IMR-90 (cell line): ENCODE measurements around the gene CGNL1. TPM values are rescaled to one million over a fixed set of nuclear protein-coding genes. Genes with fewer than 3 reads are reported as not detected.

ENCODE experiments used
- ATAC-seq: fragments of 200-7000 bp; cut with Tn5 transposase; 2 replicates; pipeline ENCODE4 v1.9.1; 2020; ENCODE audit warnings: low read depth, mild to moderate bottlenecking, moderate library complexity
- BruUV-seq: library from RNA; stranded (reverse); fragments of 400-500 nt; replicated peaks from 2 replicates; lab custom pipeline; 2021; lab: Mats Ljungman, UMichigan
- CTCF ChIA-PET: fragments of 300-600 bp; formaldehyde crosslinking; extraction: SDS; loops from one replicate; lab custom pipeline; 2021; ENCODE audit warnings: antibody characterized with exemption; lab: Yijun Ruan, JAX
- POLR2A ChIA-PET: fragments of 300-600 bp; sonication (Branson Sonifier 250); formaldehyde crosslinking; loops from one replicate; lab custom pipeline; 2022; ENCODE audit warnings: antibody characterized with exemption; ENCODE audit not compliant: unreplicated experiment; lab: Charles Lee
- DNase-seq: peaks from one replicate; pipeline ENCODE4 v3.0.0; 2013
- H2AFZ ChIP-seq: replicated peaks from 2 replicates; pipeline ENCODE3; 2013; ENCODE audit warnings: low read length, mild to moderate bottlenecking; ENCODE audit not compliant: poor library complexity
- H2AK5ac ChIP-seq: 2 replicates; pipeline ENCODE4 v1.6.1; 2013; ENCODE audit warnings: low read depth, low read length, inconsistent platforms
- H2AK9ac ChIP-seq: replicated peaks from 2 replicates; pipeline ENCODE3; 2013; ENCODE audit warnings: mild to moderate bottlenecking, low read depth, low read length, moderate library complexity; ENCODE audit not compliant: poor library complexity
- H2BK120ac ChIP-seq: 2 replicates; pipeline ENCODE4 v1.6.1; 2013; ENCODE audit warnings: low read depth, low read length, inconsistent platforms
- H2BK15ac ChIP-seq: 3 replicates; pipeline ENCODE4 v1.6.1; 2013; ENCODE audit warnings: low read depth, low read length, inconsistent platforms
- H2BK20ac ChIP-seq: 2 replicates; pipeline ENCODE4 v1.6.1; 2013; ENCODE audit warnings: low read depth, mild to moderate bottlenecking, inconsistent platforms, low read length, moderate library complexity
- H2BK5ac ChIP-seq: 2 replicates; pipeline ENCODE4 v1.6.1; 2013; ENCODE audit warnings: mild to moderate bottlenecking, low read depth, low read length, inconsistent platforms; ENCODE audit not compliant: poor library complexity, severe bottlenecking
- H3K14ac ChIP-seq: replicated peaks from 2 replicates; pipeline ENCODE4 v1.6.1; 2013; ENCODE audit warnings: low read depth, low read length, inconsistent platforms
- H3K18ac ChIP-seq: 2 replicates; pipeline ENCODE4 v1.6.1; 2013; ENCODE audit warnings: low read depth, low read length, control low read depth
- H3K23ac ChIP-seq: 2 replicates; pipeline ENCODE4 v1.6.1; 2013; ENCODE audit warnings: low read depth, low read length, inconsistent platforms
- H3K27ac ChIP-seq: 2 replicates; pipeline ENCODE4 v1.5.1; 2013; ENCODE audit warnings: mild to moderate bottlenecking, control low read depth, low read length; ENCODE audit not compliant: insufficient read depth
- H3K27me3 ChIP-seq: 2 replicates; pipeline ENCODE4 v1.6.1; 2013; ENCODE audit warnings: low read length; ENCODE audit not compliant: control insufficient read depth, insufficient read depth
- H3K36me3 ChIP-seq: 2 replicates; pipeline ENCODE4 v1.6.1; 2013; ENCODE audit warnings: low read length, mixed read lengths; ENCODE audit not compliant: control insufficient read depth, insufficient read depth
- H3K4ac ChIP-seq: 2 replicates; pipeline ENCODE4 v1.6.1; 2013; ENCODE audit warnings: low read depth, low read length, inconsistent platforms
- H3K4me1 ChIP-seq: 2 replicates; pipeline ENCODE4 v1.6.1; 2013; ENCODE audit warnings: low read length, mixed read lengths; ENCODE audit not compliant: control insufficient read depth, insufficient read depth
- H3K4me2 ChIP-seq: 2 replicates; pipeline ENCODE4 v1.6.1; 2013; ENCODE audit warnings: low read depth, mild to moderate bottlenecking, control low read depth, low read length, moderate library complexity
- H3K4me3 ChIP-seq: 2 replicates; pipeline ENCODE4 v1.5.1; 2013; ENCODE audit warnings: low read depth, mild to moderate bottlenecking, control low read depth, low read length, moderate library complexity; ENCODE audit not compliant: insufficient read depth
- H3K56ac ChIP-seq: 2 replicates; pipeline ENCODE4 v1.6.1; 2013; ENCODE audit warnings: low read length, inconsistent platforms; ENCODE audit not compliant: insufficient read depth; ENCODE audit errors: extremely low read depth
- H3K79me1 ChIP-seq, 2 experiments: 2 replicates each; pipeline ENCODE4 v1.6.1; 2013; ENCODE audit warnings: low read length in 2 of 2, inconsistent platforms in 1 of 2, low read depth in 1 of 2
- H3K9ac ChIP-seq: 2 replicates; pipeline ENCODE4 v1.6.1; 2013; ENCODE audit warnings: low read depth, low read length, control low read depth
- H3K9me1 ChIP-seq: 2 replicates; pipeline ENCODE4 v1.6.1; 2013; ENCODE audit warnings: low read length, inconsistent platforms; ENCODE audit not compliant: insufficient read depth
- H3K9me3 ChIP-seq: 2 replicates; pipeline ENCODE4 v1.6.1; 2013; ENCODE audit warnings: low read length; ENCODE audit not compliant: control insufficient read depth, insufficient read depth
- H4K20me1 ChIP-seq: 2 replicates; pipeline ENCODE4 v1.6.1; 2013; ENCODE audit warnings: low read length, inconsistent platforms; ENCODE audit not compliant: insufficient read depth
- H4K5ac ChIP-seq: 2 replicates; pipeline ENCODE4 v1.6.1; 2013; ENCODE audit warnings: mild to moderate bottlenecking, low read depth, low read length, control low read depth
- H4K8ac ChIP-seq, 2 experiments: 2 replicates each; pipeline ENCODE4 v1.6.1; 2013; ENCODE audit warnings: low read depth in 2 of 2, low read length in 2 of 2, control low read depth in 1 of 2, inconsistent platforms in 1 of 2
- H4K91ac ChIP-seq: 2 replicates; pipeline ENCODE4 v1.6.1; 2013; ENCODE audit warnings: low read depth, low read length, inconsistent platforms; ENCODE audit not compliant: insufficient read depth
- BHLHE40 ChIP-seq: fragments of 150-350 bp; IDR thresholded peaks from 2 replicates; pipeline ENCODE4 v1.6.1; 2016; ENCODE audit warnings: mild to moderate bottlenecking, low read depth, low read length
- CEBPB ChIP-seq: IDR thresholded peaks from 2 replicates; pipeline ENCODE4 v1.6.1; 2012; ENCODE audit warnings: low read depth, low read length, improper control_type of control experiment
- CHD1 ChIP-seq: IDR thresholded peaks from 2 replicates; pipeline ENCODE4 v1.6.1; 2012; ENCODE audit warnings: low read depth, low read length, improper control_type of control experiment
- FOS ChIP-seq: fragments of 150-350 bp; IDR thresholded peaks from 2 replicates; pipeline ENCODE4 v1.6.1; 2016; ENCODE audit warnings: low read depth, low read length
- MAFK ChIP-seq: IDR thresholded peaks from 2 replicates; pipeline ENCODE4 v1.6.1; 2012; ENCODE audit warnings: low read depth, low read length, improper control_type of control experiment
- MAZ ChIP-seq: IDR thresholded peaks from 2 replicates; pipeline ENCODE4 v1.6.1; 2012; ENCODE audit warnings: low read depth, mild to moderate bottlenecking, low read length, improper control_type of control experiment, moderate library complexity, borderline replicate concordance
- MXI1 ChIP-seq: IDR thresholded peaks from 2 replicates; pipeline ENCODE4 v1.6.1; 2012; ENCODE audit warnings: low read depth, mild to moderate bottlenecking, low read length, moderate library complexity, borderline replicate concordance
- NFE2L2 ChIP-seq: fragments of 150-350 bp; IDR thresholded peaks from 2 replicates; pipeline ENCODE4 v1.6.1; 2016; ENCODE audit warnings: low read depth, mild to moderate bottlenecking, low read length
- SMC3 ChIP-seq: fragments of 150-350 bp; IDR thresholded peaks from 2 replicates; pipeline ENCODE4 v1.6.1; 2016; ENCODE audit warnings: low read depth, mild to moderate bottlenecking, antibody characterized with exemption, low read length, moderate library complexity
- WGBS, 2 experiments: methylation state at CpG; one replicate each; pipeline versions ENCODE4 v1.1.5 to v1.1.7; 2013; ENCODE audit warnings: missing lambda C conversion rate in 2 of 2; ENCODE audit not compliant: insufficient read length in 1 of 2; ENCODE audit errors: extremely low coverage in 2 of 2; 5-methylcytosine and 5-hydroxymethylcytosine counted together
- dilution Hi-C: fragments of 300-500 bp; cut with HindIII; formaldehyde crosslinking; loops from one replicate; pipeline ENCODE4 v1.14.3; 2018; ENCODE audit warnings: low sequenced_read_pairs; ENCODE audit not compliant: unreplicated experiment
- in situ Hi-C: fragments of 300-500 bp; cut with MboI; formaldehyde crosslinking; loops from 3 replicates; pipeline ENCODE4 v1.14.3; 2019; ENCODE audit warnings: low sequenced_read_pairs, inconsistent platforms, mixed read lengths
- intact Hi-C: fragments of 100-400 bp; cut with micrococcal nuclease; formaldehyde crosslinking; loops from 2 replicates; pipeline ENCODE4 v1.10.0; 2022
- polyA plus RNA-seq, 3 experiments: library from polyadenylated mRNA; depleted of rRNA; stranded (reverse); fragments of >200 nt; gene quantifications; 2 replicates each; pipeline ENCODE4 v1.2.3, GENCODE V29; 2012; ENCODE audit warnings: low replicate concordance in 1 of 3
- total RNA-seq: library from RNA; depleted of rRNA; stranded (reverse); fragments of >200 nt; gene quantifications from 2 replicates; pipeline ENCODE4 v1.2.3, GENCODE V29; 2012
- TF ChIP-seq, protein P1 (sequence below): conservative IDR thresholded peaks from 2 replicates; pipeline ENCODE4 v1.5.1; 2012; ENCODE audit warnings: mild to moderate bottlenecking, low read depth, low read length, improper control_type of control experiment
- TF ChIP-seq, protein P2 (sequence below): fragments of 150-350 bp; IDR thresholded peaks from 2 replicates; pipeline ENCODE4 v1.6.1; 2016; ENCODE audit warnings: low read depth, mild to moderate bottlenecking, low read length, moderate library complexity, borderline replicate concordance

Gene CGNL1
- total and polyA plus RNA-seq, 2 of the 4 experiments (the other 2 are of a cell fraction), result 0.07 to 0.18 TPM

DNA sequence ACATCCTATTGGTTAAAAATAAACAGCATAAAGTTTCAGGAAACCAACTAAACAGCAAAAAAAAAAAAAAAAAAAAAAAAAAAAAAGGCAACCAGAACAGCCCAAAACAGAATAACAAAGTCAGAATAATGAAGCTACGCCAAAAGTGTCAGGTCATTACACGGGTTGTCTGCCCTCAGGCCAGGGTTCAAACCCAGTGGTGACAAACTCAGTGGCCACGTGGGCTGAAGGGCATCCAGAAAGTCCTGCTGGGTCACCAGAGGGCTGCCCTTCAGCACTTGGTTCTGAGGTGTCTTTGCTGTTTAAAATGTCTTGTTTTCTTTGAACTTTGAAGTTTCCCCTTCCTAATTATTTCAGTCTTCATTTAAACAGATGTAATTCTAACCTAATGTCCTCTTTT is 61.3 kb downstream of the CGNL1 start:
- no peak overlapping the region for H2AK9ac ChIP-seq
- no peaks in the 10 kb centered on the region for H3K9me1 ChIP-seq
- H3K4me3 ChIP-seq, result no peak overlapping the region
- no peaks in the 10 kb centered on the region for H3K4me1 ChIP-seq
- ChIA-PET POLR2A (no interaction called here), CTCF (interaction anchor here (0.7 kb wide), 1 partner anchor 25 kb away, joined by 7 read pairs; no protein-coding TSS in a partner anchor)
- H3K4me2 ChIP-seq, result no peak overlapping the region
- no peaks in the 10 kb centered on the region for H3K79me1 ChIP-seq
- no peak overlapping the region for H2BK20ac ChIP-seq
- no peak overlapping the region for H3K9ac ChIP-seq
- H3K14ac ChIP-seq, result no peak overlapping the region
- no peak overlapping the region for H2AK5ac ChIP-seq
- intact Hi-C loops (no loop called here), in situ Hi-C loops (no loop called here), dilution Hi-C loops (no loop called here)
- no peak overlapping the region for H4K8ac ChIP-seq
- TF ChIP-seq, protein P1, sequence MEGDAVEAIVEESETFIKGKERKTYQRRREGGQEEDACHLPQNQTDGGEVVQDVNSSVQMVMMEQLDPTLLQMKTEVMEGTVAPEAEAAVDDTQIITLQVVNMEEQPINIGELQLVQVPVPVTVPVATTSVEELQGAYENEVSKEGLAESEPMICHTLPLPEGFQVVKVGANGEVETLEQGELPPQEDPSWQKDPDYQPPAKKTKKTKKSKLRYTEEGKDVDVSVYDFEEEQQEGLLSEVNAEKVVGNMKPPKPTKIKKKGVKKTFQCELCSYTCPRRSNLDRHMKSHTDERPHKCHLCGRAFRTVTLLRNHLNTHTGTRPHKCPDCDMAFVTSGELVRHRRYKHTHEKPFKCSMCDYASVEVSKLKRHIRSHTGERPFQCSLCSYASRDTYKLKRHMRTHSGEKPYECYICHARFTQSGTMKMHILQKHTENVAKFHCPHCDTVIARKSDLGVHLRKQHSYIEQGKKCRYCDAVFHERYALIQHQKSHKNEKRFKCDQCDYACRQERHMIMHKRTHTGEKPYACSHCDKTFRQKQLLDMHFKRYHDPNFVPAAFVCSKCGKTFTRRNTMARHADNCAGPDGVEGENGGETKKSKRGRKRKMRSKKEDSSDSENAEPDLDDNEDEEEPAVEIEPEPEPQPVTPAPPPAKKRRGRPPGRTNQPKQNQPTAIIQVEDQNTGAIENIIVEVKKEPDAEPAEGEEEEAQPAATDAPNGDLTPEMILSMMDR, result no peak
- TF ChIP-seq, protein P2, sequence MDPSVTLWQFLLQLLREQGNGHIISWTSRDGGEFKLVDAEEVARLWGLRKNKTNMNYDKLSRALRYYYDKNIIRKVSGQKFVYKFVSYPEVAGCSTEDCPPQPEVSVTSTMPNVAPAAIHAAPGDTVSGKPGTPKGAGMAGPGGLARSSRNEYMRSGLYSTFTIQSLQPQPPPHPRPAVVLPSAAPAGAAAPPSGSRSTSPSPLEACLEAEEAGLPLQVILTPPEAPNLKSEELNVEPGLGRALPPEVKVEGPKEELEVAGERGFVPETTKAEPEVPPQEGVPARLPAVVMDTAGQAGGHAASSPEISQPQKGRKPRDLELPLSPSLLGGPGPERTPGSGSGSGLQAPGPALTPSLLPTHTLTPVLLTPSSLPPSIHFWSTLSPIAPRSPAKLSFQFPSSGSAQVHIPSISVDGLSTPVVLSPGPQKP, result no peak
- TF ChIP-seq MAFK (no peak), MXI1 (no peak), CHD1 (no peak), NFE2L2 (no peak), BHLHE40 (no peak), SMC3 (no peak), MAZ (no peak), FOS (no peak), CEBPB (no peak)
- H3K9me3 ChIP-seq, result no peaks in the 10 kb centered on the region
- H4K20me1 ChIP-seq, result no peaks in the 10 kb centered on the region
- no peak overlapping the region for H2BK5ac ChIP-seq
- H3K18ac ChIP-seq, result no peak overlapping the region
- no peak overlapping the region for H4K5ac ChIP-seq
- ATAC-seq (no peak), DNase-seq (no peak)
- H3K4ac ChIP-seq, result no peak overlapping the region
- no peak overlapping the region for H2BK15ac ChIP-seq
- H3K23ac ChIP-seq, result no peak overlapping the region
- no TSS peak for BruUV-seq
- no peak overlapping the region for H2AFZ ChIP-seq
- no peak overlapping the region for H2BK120ac ChIP-seq
- no peak overlapping the region for H3K56ac ChIP-seq
- WGBS, 2 experiments, result 83% methylated on average over 2 of the region's 3 CpGs; no CpG with 5 or more reads in 1 of the 2 experiments
- H4K91ac ChIP-seq, result no peak overlapping the region
- no peaks in the 10 kb centered on the region for H3K36me3 ChIP-seq
- H3K27ac ChIP-seq, result no peak overlapping the region
- H3K27me3 ChIP-seq, result peaks cover 8% of the 10 kb centered on the region
